Vagina (tissue), 2 donors: ENCODE results near the gene GPR63.

Source experiments
- CTCF ChIP-seq, 3 experiments: fragments of 450-650 bp in 2 of 3; fragments of 200-600 bp in 1 of 3; sonication (generic) in 1 of 3; IDR thresholded peaks; one replicate each; pipeline ENCODE4 v1.5.1; 2017 to 2019; ENCODE audit warnings: antibody characterized with exemption in 3 of 3, mild to moderate bottlenecking in 2 of 3, moderate library complexity in 2 of 3
- POLR2A ChIP-seq, 2 donors: fragments of 450-650 bp; IDR thresholded peaks; one replicate each; pipeline ENCODE4 v1.6.1; 2017; ENCODE audit warnings: antibody characterized with exemption in 2 of 2, mild to moderate bottlenecking in 2 of 2, moderate library complexity in 2 of 2

DNA sequence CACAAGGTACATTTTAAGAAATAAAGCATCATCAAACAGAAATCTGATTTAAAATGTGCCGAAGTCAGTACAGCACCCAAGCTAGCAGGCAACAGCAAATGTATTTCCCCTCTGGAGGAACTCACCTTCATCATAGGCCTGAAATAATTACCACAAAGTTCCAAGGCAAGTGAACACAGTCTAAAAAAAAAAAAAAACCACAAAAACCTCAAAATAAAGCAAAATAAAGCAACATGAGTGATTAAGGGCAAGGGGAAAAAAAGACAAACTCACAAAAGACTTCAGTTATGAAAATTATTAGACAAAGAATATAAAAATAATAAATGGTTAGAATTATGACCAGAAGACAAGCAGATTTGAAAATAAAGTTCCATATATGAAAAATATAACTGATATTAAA, 10.4 kb downstream of the GPR63 start:
- TF ChIP-seq CTCF (IDR thresholded peaks at IDR 0.05) (no peak), POLR2A (IDR thresholded peaks at IDR 0.05) (no peak)
